Measurements from ENCODE around the gene ITSN1.

ITSN1 gene

DNA sequence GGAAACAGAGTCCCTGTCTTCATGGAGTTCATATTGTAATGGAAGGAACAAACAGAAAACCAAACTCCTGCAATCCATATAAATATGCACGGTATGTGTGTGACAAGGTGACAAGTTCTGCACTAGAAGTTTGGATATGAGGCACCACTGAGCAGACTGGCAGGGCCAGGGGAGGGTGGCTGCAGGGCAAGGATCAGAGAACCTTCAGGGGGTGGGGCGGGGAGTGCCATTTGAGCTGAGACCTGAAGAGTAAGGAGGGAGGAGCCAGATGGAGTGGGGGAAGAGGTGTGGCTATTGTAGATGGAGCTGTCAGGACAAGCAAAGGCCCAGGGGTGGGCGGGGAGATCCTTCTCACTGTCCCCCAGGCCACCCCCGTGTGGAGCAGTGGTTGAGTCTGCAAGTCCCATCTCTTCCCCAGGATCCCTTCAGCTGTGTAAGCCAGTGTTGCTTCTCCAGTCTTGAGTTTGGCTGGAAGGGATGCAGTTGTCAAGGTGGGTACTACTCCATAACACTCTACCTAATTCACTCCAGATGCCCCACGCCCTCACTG lies 196.9 kb downstream of the ITSN1 start:
- H3K27ac ChIP-seq: no peak overlapping the region
- TF ChIP-seq, protein P1, sequence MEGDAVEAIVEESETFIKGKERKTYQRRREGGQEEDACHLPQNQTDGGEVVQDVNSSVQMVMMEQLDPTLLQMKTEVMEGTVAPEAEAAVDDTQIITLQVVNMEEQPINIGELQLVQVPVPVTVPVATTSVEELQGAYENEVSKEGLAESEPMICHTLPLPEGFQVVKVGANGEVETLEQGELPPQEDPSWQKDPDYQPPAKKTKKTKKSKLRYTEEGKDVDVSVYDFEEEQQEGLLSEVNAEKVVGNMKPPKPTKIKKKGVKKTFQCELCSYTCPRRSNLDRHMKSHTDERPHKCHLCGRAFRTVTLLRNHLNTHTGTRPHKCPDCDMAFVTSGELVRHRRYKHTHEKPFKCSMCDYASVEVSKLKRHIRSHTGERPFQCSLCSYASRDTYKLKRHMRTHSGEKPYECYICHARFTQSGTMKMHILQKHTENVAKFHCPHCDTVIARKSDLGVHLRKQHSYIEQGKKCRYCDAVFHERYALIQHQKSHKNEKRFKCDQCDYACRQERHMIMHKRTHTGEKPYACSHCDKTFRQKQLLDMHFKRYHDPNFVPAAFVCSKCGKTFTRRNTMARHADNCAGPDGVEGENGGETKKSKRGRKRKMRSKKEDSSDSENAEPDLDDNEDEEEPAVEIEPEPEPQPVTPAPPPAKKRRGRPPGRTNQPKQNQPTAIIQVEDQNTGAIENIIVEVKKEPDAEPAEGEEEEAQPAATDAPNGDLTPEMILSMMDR (IDR thresholded peaks at IDR 0.05): no peak
- TF ChIP-seq ZFX (IDR thresholded peaks at IDR 0.05; ENCODE audit: borderline replicate concordance): no peak

DNA sequence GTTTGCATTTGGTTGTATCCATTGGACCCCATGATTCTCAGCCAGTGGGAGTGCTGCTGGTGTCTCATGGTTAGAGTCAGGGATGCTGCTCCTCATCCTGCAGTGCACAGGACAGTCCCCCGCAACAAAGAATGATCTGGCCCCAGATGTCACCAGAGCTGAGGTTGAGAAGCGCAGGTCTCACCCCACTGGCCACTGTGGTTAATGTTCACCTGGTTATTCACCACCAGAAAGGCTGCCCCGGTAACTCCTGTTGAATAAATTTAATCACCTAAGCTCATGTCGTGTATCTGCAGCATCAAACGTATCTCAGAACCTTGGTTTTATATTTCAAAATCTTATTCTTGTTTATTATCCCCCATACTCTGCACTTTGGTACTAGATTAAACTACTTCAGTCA lies 197.5 kb downstream of the ITSN1 start:
- no peak overlapping the region for H3K27ac ChIP-seq
- TF ChIP-seq ZFX (IDR thresholded peaks at IDR 0.05; ENCODE audit: borderline replicate concordance): no peak
- TF ChIP-seq, protein P1 (IDR thresholded peaks at IDR 0.05): no peak

DNA sequence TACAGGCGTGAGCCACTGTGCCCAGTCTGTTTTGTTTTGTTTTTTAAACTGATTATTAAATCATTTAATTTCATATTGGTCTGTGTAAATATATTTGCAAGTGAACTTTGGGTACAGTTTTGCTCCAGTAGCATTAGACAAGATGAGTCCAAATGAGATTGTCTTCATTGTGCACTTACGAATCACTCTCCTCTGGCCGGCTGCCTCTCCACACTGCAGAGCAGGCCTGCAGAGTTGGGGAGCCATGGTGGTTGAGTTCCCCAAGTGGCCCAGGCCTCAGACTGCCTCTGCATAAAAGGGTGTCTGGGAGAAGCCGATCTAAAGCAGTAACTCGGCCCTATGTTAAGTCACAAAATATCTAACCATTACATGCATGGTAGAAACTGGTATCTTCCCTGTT lies 198.5 kb downstream of the ITSN1 start:
- TF ChIP-seq ZFX (IDR thresholded peaks at IDR 0.05; ENCODE audit: borderline replicate concordance): no peak
- no peak overlapping the region for H3K27ac ChIP-seq

DNA sequence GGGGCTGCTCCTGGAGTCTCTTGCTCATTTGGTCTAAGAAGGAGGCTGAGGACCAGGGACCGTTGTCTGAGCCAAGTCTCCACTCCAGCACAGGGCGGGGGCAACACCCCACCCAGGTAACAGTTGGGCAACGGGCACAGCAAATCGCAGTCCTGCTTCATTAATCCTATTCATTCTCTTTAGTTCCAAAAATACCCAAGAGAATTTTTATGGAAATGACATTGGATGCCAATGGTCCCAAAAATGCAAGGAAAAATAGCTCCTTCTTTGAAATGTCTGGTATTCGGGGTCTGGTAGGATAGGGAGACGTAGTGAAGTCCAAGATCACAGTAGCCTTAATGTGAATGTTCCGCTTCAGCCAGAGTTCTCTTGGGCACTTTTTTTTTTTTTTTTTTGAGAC lies 199.3 kb downstream of the ITSN1 start:
- no peak overlapping the region for H3K27ac ChIP-seq
- no peak for TF ChIP-seq ZFX (IDR thresholded peaks at IDR 0.05; ENCODE audit: borderline replicate concordance)
- TF ChIP-seq, protein P1 (IDR thresholded peaks at IDR 0.05): no peak

DNA sequence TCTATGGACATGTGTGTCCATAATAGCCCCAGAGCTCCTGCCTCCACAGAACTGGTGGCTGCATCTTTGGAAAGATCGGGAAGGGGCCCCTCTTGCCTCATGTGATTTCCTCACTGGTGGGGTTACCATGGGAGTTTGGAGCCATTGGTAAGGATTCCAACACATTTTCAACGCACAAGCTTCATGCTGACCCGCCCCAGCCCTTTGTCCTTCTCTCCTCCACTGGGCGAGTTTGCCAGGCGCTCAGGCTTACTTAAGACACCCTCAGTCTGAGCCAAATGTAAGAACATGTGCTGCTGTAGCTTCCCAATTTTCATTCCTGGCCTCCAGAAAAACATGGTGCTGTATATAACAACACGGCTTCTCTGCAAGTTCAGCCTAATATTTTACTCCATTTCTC lies 200.9 kb downstream of the ITSN1 start:
- TF ChIP-seq, protein P1 (IDR thresholded peaks at IDR 0.05): no peak
- no peak for TF ChIP-seq ZFX (IDR thresholded peaks at IDR 0.05; ENCODE audit: borderline replicate concordance)
- H3K27ac ChIP-seq: no peak overlapping the region

DNA sequence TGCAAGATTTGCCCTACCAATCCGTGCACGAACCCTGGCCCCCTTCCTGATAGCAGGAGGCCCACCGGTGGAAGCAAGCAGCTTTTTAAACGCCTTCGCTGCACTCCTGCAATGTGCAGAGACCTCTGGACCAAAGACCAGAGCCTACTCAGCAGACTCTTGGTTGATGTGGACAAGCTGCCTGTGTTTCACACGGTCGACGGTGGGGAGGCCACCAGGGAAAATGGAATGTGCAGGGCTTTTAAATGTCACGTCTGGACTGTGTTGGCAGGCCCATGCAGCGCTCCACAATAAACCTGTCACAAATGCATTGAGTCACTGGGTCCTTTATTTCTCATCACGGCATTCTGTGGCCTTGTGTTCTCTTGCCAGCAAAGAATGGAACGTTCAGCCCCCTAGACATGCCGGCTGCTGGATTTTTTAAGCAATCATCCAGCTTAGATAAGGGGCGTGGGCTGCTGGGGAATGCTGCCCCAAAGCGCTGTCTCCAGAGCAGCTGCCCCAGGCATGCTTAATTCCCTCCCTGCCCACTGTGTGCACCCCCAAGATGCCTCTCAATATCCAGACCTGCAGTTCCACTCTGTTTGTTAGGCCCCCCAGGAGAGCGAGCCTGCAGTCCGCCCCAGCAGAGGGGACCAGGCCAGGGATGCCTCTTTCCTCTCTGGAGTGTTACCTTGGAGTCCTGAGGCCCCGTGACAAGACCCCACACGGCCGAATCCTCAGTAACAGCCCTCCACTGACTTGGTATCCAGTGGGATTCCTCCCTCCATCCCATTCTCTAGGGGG lies 202.0 kb downstream of the ITSN1 start:
- no peak overlapping the region for H3K27ac ChIP-seq
- TF ChIP-seq, protein P1 (IDR thresholded peaks at IDR 0.05): no peak
- no peak for TF ChIP-seq ZFX (IDR thresholded peaks at IDR 0.05; ENCODE audit: borderline replicate concordance)

DNA sequence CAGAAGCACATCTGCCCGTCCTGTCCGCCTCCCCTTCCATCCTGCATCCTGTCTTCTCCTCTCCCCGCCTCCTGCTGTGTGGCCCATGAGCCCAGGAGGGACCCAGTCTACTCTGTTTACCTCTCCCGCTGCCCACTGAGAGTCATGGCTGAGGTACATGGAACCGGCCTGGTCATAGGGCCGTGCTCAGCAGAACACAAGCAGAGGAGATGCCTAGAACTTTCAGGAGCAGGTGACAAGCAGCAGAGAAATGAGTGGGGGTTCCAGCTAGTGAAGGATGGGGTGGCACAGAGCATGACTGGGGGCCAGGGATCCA lies 202.5 kb downstream of the ITSN1 start:
- no peak for TF ChIP-seq ZFX (IDR thresholded peaks at IDR 0.05; ENCODE audit: borderline replicate concordance)
- TF ChIP-seq, protein P1 (IDR thresholded peaks at IDR 0.05): no peak

More for the DNA sequence above, 202.5 kb downstream of the ITSN1 start:
- no peak overlapping the region for H3K27ac ChIP-seq
